ENCODE results near the gene SLC49A3.
A peak's percentile ranks its signal among the peaks of the same experiment; 100 is the strongest.
"Not testable (repeated sequence)": the region's sequence is repeated elsewhere in the genome, so short reads cannot be mapped to it uniquely, and the experiment has no call there.

The SLC49A3 gene

DNA sequence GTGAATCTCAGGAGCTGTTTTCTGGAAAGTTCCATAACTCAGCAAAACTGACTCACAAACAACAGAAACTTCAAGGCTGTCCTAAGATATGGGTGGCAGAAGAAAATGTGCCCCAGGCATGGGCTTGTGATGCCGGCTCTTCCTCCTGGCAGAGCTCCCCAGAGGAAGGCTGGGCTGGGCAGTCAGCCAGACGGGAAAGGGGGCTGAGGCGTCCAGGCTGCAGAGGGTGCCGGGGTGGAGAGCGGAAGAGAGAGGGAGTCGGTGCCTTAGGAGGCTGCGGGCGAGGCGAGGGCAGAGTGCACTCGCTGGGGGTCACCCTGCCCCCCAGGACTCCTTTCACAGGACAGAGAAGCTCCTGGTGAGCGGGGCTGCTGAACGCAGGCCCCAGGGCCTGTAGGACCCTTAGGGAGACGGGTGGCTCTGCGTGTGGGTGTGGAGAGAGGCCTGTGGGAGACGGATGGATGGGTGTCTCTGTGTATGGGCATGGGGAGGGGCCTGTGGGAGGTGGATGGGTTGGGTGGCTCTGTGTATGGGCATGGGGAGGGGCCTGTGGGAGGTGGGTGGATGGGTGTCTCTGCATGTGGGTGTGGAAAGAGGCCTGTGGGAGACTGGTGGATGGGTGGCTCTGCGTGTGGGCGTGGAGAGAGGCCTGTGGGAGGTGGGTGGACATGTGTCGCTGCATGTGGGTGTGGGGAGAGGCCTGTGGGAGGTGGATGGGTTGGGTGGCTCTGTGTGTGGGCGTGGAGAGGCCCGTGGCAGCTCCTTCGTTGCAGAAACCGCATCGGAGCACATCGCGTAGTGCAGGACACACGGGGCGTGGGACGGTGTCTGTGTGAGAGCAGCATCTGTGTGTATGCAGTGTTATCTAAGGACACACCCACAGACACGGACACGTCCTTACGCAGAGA, 32.6 kb upstream of the SLC49A3 start:
- DNase-seq: no peak

DNA sequence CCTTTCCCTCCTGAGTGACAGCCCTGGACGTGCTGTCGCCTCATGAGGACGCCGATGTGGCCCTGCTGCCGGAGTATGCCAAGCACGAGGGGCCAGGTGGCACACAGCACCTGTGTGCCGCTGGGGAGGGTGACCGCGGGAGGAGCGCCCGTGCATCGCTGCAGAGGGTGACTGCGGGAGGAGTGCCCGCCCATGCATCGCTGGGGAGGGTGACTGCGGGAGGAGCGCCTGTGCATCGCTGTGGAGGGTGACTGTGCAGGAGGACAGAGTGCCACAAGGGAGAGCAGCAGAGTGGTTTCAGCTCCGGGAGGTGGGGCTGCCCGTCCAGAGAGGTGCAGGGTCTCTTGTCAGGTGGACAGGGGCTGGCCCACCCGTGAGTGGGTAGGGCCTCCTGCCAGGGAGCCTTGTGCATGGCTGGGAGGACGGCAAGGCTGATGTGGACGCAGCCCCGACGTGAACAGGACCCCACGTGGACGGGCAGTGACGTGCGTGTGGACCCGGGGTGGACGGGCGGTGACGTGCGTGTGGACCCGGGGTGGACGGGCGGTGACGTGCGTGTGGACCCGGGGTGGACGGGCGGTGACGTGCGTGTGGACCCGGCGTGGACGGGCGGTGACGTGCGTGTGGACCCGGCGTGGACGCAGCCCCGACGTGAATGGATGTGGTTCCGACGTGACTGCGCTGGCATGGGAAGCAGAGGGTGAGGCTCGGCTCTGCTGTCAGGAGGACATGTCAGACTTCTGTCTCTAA, 31.3 kb upstream of the SLC49A3 start:
- no peak for DNase-seq

DNA sequence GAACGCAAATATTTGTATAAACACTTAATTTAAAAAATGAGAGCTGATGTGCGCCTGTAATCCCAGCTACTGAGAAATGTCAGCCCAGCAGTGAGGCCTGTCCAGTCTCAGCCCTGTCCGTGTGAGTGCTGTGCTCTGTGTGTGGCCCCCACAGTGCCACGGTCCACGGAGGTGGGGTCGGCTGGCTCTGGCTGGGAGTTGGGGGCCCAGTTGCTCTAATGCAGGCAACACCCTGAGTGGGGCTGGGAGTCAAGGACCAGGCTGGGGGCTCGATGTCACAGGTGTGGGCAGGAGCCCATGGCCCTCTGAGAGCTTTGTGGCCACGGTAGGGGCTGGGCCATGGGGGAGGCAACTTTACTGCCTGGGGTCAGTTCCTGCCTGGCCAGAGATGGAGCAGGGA, 29.5 kb upstream of the SLC49A3 start:
- no peak for DNase-seq

DNA sequence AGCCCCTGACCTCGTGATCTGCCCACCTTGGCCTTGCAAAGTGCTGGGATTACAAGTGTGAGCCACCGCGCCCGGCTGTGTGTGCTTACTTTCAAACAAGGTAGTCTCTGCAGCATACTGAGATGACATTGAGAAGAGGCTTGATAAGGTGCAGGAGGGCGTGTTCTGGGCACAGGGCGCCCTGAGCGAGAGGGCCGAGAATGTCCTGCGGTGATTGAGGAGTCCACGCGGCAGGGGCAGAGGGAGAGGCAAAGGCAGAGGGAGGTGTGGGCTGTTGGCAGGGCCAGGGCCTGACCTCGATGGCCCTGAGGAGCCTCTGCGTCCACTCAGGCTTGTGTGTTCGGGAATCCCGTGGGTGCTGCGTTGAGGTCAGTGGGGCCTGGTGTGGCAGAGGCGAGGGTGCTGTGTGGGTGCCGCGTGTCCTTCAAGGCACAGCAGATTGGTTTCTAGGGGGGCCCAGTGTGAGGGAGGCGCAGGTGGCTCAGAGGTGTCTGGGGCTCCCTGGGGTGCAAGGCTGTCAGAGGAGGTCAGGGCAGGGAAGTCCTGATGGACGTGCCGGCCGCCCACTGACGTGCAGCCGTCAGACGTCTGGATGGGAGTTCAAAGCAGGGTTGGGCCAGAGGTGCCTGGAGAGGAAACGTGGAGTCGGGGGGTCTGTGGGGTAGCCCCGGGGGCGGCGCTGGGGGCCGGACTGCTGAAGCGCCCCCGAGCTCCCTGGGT, 28.8 kb upstream of the SLC49A3 start:
- DNase-seq: no peak

DNA sequence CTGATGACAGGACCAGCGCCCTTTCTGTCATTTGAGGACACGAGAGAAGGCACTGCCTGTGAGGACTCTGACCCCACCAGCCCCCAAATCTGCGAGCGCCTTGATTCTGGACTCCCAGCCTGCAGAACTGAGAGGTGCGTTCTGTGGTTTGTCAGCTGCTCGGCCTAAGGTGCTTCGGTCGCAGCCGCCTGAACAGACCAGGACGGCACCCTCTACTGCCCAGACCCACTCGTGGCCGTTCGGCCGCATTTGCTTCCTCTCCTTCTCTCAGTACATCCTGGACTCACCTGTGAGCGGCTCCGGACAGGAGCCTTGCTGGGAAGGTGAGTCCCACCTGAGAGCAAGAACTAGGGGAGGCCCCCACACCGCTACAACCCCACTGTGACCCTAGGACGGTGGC, 25.1 kb upstream of the SLC49A3 start:
- no peak for DNase-seq

DNA sequence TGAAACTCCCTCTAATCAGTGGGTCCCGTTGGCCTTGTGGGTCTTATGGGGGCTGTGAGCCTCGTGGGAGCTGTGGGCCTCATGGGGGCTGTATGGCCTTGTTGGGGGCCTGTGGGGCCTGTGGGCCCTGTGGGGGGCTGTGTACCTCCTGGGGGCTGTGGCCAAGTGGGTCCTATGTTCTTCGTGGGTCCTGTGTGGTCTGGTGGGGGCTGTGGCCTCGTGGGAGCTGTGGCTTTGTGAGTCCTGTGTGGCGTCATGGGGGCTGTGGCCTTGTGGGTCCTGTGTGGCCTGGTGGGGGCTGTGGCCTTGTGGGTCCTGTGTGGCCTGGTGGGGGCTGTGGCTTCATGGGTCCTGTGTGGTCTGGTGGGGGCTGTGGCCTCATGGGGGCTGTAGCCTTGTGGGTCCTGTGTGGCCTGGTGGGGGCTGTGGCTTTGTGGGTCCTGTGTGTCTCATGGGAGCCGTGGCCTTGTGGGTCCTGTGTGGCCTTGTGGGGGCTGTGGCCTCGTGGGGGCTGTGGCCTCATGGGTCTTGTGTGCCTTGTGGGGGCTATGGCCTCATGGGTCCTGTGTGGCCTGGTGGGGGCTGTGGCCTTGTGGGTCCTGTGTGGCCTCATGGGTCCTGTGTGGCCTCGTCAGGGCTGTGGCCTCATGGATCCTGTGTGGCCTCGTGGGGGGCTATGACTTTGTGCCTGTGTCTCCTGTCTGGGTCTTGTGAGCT, 24.1 kb upstream of the SLC49A3 start:
- no peak for DNase-seq

DNA sequence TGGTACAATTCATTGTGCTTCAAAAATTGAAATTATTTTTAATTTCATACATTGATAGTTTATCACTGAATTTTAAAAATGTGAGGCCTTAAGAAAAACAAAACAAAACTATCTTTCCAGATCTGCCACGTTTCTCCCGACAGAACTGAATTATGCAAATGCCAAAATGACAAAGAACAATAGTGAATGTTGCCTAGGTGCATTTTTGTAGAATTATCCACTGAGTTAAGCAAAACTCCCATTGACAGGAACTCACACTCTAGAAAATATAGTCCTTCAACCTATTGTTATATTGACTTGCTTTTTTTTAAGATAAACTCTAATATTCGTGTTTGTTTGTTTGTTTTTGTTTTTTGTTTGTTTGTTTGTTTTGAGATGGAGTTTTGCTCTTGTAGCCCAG, 23.1 kb upstream of the SLC49A3 start:
- no peak for DNase-seq

DNA sequence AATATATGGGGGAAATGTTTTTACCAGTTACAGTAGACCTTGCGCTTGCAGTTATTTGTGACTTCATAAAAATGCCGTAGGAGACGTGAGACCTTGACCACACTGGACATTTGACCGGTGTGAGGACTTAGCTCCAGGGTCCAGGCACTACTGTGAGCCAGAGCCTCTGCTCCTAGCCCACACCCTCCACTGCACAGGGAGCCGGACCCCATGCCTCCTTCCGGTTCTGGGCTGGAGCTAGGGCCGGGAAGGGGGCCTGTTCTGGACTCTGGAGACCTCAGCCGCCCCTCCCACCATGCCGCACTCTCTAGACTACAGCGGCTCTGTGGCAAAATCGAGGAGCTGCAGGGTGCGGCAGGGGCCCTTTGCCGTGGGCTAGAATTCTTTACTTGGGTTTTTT, 22.0 kb upstream of the SLC49A3 start:
- no peak for DNase-seq

DNA sequence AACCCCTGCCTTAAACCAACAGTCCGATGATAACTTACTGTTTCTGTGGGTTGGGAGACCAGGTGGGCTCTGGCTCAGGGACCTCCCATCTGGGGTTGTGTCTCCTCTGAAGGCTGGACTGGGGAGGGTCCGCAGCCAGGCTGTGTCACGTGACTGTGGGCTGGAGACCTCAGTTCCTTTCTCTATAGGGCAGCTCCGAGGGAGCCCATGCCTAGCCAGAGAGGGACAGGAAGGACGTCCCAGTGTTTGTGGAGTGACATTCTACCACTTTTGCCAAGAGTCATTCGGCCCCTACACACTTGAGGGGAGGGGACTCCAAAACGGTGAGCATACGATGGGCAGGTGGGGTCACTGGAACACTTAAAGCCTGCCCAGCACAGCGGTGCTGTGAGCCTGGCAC, 21.2 kb upstream of the SLC49A3 start:
- DNase-seq: no peak

DNA sequence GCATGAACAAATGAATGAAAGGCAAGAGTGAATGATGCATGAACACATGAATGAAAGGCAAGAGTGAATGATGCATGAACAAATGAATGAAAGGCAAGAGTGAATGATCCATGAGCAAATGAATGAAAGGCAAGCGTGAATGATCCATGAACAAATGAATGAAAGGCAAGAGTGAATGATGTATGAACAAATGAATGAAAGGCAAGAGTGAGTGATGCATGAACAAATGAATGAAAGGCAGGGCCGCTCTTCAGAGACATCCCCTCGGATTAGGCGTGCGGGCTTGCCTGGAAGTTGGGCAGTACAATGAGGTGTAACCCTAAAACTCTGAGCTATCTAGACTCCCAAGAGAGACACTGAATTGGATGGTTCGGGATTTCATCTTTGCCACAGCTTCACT, 20.4 kb upstream of the SLC49A3 start:
- DNase-seq: no peak

DNA sequence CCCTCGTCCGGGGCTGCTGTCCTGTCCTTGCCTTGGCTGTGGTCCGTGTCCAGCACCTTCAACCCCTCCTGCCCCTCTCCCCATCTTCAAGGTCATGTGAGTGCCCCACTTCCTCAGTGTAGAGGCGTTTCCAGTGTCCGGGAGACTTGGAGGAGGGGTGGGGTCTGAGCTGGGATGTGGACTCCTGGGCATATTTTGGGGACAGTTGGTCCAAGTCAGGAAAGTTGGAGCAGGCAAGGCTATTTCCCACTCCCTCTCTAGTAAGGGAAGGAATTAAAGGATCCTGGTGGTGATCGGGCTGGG, 19.6 kb upstream of the SLC49A3 start:
- no peak for DNase-seq

DNA sequence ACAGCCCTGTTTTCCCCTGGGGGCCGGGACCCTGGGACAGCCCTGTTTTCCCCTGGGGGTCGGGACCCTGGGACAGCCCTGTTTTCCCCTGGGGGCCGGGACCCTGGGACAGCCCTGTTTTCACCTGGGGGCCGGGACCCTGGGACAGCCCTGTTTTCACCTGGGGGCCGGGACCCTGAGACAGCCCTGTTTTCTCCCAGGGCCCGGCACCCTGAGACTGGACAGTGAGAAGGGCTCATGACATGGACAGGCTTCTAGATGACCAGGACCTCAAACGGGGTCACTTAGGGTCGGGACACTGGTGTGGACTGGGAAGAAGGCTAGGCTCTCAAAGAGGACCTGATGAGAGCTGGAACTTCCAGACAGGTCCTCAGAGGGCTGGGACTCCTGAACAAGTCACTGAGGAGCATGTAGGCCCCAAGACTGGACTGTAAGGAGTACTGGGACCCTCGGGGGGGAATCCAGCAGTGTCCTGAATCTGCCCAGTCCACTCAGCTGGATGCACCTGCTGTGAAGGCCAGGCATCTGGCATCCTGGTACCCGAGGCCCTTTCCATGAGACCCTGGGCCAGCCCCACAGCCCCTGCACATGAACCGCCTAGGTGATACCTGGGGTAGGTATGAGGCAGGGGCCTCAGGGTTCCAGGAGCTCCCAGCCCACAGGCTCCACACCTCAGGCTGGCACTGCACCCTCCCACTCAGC, 19.1 kb upstream of the SLC49A3 start:
- no peak for DNase-seq

DNA sequence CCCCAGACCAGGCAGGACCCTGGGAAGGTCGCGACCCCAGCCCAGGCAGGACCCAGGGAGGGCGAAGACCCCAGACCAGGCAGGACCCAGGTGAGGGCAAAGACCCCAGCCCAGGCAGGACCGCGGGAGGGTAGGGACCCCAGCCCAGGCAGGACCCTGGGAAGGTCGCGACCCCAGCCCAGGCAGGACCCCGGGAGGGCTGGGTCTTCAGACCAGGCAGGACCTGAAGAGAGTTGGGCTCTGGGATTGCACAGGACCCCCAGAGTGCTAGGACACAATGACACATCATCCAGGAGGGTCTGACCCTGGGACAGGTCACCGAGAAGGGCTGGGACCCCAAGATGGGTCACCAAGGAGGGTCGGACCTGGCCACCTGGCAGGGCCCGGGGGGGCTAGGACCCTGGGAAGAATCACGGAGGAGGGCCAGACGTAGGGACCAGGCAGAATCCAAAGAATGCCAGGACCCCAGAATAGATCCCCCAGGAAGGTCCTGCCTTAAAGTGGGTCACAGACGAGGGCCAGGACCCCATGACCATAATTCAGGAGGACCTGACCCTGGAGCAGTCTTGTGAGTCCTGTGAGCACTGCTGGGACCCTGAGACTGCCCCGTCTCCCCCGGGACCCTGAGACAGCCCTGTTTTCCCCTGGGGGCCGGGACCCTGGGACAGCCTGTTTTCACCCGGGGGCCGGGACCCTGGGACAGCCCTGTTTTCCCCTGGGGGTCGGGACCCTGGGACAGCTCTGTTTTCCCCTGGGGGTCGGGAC, 18.1 kb upstream of the SLC49A3 start:
- no peak for DNase-seq

DNA sequence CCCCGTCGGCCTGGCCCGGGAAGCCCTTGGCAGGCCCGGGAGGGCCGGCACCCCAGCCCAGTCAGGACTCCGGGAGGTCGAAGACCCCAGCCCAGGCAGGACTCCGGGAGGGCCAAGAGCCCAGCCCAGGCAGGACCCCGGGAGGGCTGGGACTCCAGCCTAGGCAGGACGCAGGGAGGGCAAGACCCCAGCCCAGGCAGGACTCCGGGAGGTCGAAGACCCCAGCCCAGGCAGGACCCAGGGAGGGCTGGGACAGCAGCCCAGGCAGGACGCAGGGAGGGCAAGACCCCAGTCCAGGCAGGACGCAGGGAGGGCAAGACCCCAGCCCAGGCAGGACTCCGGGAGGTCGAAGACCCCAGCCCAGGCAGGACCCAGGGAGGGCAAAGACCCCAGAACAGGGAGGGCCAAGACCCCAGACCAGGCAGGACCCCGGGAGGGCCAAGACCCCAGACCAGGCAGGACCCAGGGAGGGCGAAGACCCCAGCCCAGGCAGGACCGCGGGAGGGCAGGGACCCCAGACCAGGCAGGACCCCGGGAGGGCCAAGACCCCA, 17.2 kb upstream of the SLC49A3 start:
- DNase-seq: not testable (repeated sequence)

DNA sequence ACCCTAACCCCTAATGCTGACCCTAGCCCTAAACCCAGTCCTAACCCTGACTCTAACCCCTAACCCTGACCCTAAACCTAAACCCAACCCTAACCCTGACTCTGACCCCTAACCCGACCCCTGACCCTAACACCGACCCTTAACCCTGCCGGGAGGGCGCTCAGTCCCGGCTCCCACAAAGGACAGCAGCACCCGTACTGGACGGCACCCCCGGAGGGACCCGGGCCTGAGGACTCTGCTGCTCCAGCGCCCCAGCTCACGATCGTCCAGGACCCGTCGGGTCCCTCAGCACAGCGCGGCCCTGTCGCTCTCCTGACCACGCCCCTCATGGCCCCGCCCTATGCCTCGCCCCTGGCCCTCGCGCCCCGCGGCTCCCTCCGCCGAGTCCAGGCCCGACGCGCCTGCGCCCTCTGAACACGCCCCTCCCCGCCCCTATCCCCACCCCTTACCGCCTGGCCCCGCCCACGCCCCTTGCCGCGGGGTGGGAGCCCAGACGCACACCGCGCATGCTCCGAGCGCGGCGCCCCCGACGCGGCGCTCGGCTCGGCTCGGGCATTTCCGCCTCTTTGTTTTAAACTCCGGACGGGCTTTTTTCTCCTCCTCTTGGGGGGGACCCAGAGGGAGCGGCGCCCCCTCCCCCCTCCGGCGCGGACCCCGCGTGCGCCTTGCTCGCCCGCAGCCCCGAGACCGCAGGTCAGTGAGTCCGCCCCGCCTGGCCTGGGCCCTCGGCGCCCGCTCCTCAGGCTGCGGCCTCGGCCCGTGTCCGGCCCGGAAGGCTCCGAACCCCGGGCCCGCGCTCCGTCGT, 16.5 kb upstream of the SLC49A3 start, which contains the start of gene PCGF3:
Gene PCGF3, plus strand, starts transcription at position 555 of the 805 bp plus-strand sequence. CDS start 27,849 bp downstream, outside the sequence.
- DNase-seq: peak; percentile 92

DNA sequence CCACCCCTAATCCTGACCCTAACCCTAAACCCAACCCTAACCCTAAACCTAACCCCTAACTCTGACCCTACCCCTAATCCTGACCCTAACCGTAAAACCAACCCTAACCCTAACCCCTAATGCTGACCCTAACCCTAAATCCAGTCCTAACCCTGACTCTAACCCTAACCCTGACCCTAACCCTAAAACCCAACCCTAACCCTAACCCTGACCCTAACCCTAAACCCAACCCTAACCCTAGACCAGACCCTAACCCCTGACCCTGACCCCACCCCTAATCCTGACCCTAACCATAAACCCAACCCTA, 16.0 kb upstream of the SLC49A3 start:
- DNase-seq: no peak

DNA sequence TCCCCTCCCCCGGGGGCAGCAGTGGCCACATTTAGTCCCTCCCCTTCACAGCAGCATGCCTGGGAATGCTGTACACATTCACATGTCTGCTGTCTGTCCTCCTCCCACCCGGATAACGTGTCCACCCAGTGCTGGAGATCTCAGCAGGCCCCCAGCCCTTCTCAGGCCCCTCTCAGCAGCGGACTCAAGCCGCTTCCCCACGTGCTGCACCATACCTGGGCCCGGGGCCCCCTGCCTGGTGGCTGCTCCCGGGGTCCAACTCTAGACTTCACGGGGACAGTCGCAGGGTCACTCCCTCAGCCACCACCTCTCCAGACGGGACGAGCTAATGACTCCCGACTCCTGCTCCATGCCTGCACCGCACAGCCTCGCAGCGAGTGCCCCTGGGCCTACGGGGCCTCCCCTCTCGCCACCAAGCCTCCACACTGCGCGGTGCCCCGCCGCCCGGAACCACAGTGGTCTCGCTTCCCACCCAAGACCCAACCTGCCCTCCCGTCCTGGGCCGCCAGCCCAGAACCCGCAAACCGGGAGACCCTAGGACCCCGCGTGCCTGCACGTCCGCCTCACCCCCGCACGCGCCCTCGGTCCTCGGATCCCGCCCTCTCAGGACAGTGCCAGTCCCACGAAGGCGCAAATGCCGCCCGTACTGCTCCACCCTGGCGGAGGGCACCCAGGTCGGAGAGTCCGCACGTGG, 15.4 kb upstream of the SLC49A3 start:
- no peak for DNase-seq

DNA sequence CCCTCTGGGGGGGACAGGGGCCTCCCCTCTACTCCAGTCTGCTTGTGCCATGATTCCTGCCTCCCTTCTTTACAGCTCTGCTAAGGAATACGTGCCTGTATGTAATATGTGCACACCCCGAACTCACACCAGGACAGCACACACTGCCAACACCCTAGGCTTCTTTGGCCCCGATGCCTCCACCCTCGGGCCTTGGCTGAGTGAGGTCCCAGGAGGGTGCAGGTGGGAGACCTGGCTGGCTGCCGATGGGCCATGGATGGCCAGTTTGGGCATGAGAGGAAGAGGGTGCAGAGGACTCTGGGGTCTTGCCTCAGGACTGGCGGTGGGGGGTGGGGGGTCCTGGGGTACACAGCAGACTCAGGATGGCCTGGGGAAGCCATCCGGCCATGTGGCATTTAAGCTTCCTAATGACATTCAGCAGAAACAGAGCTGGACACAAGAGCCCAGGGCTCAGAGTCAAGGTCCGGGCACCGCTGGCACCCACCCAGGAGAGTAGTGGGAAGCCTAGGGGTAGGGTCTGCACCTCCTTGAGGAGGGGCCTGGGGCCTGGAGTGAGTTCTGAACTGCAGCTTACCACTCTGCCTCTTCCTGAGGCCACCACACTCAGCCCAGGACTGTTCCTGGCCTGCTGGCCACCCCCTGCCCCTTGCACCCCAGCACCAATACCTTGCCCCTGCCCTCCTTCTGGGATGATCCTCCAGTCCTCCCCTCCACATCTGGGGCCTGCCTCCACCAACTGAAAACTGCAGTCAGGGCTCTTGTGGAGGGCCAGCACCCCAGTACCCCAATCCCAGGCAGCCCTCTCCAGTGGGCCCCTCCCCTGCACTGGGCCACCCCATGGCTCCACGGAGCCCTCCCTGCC, 14.6 kb upstream of the SLC49A3 start:
- no peak for DNase-seq

DNA sequence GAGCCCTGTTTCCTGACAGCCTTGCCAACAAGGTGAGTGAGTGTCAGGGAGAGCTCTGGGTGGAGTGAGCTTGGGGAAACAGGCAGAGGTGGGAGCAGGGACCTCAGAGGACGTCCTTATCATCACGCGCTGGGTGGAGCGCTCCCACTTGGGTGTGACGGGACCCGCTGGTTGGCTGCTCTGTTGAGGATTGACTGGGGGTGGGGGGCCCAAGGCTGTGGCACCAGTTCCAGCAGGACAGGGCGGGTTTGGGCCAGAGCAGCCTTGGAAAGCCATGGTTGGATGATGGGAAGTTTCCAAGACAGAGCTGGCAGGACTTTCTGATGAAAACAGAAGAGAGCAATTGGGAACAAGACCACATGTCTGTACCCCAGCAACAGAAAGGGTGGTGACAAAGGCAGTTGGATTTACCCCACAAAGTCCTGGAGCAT, 13.7 kb upstream of the SLC49A3 start:
- DNase-seq: no peak
